ENCODE measurements around the gene PTPN5.
"Not testable (repeated sequence)": the region's sequence is repeated elsewhere in the genome, so short reads cannot be mapped to it uniquely, and the experiment has no call there.

PTPN5 gene

DNA sequence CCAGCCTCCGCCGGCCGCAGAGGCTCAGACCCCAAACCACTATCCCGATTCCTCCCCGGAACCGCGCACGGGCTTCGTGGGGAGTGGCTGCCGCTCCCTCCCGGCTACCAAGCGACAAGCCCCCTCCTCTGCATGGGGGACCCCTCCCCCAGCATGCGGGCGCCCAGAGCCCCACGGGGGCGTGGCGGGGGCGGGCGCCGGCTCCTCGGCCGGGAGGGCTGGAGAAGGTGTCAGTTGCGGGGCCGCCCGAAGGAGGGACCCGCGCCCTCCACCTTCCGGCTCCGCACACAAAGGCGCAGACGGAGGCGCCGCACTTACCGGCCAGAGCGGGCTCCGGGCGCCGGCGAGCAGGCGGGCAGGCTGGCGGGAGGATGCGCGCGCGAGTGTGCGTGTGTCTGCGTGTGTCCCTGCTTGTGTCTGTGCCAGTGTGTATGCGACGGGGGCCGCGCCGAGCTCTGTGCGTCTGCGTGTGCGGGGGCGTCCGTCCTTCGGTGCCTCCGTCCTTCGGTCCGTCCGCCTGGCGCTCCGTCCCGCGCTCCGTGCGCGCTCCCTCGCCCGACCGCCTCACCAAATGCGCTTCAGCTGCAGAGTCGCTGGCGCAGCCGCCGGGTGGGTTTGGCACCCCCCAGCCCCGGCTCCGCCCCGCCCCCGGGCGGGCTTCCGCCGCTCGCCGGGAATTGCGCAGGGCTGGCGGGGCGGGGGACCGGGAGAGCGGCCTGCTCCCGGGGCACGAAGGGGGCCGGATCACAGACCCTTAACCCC, at the start of gene PTPN5:
PTPN5 (minus strand) TSS at position 592 of the 762 bp plus-strand sequence. CDS start 19,840 bp downstream, outside the sequence.
- DNase-seq, result no peak

DNA sequence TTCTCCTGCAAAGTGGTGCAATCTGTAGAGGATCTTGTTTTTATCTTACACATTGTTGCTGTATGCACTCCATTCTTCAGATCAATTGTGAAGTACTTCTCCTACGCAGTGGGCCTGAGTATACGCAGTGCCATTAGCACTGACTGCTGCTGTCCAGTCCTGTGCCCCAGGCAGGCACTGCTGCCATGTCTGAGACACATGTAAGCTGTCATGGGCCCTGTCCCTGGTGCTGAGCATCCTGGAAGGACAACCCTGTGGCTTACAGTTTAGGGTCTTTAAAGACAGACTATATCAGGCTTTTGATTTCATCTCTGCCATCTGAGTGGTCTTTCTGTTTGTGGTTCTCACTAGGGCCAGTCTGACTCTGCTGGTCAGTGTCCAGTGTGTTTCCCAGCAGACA, 44.8 kb upstream of the PTPN5 start:
- DNase-seq, result no peak

DNA sequence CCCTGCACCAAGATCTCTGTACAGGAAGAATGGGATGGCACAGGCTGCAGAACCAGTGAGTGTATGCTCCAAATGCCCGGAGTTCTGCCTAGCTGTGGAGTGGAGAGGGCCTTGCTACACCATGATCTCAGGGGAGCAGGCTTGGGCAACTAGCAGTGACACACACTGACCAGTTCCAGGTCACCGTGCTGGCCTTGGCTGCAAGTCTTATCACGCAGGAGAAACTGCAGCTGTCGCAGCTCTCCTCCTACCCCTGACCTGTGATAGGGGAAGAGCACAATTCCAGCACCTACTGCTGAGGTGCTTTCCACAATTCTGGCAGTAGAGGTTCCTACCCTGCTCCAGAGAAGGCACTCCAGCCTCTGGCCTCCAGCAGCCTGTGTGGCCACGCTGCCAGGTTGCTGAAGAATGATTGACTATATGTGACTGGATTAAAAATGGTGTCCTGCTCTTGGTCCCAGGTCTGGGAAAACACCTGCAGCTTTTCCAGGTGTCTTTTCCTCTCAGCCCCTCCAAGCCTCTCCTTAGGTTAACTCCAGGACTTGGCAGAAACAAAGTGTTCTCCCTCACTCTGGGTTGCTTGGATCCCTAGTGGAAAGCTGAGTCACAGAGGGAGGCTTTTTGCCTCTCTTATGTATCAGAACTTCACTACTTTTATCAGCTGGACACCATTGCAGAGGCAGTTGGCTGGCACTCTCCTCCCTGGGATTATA, 43.3 kb upstream of the PTPN5 start:
- DNase-seq, result no peak

DNA sequence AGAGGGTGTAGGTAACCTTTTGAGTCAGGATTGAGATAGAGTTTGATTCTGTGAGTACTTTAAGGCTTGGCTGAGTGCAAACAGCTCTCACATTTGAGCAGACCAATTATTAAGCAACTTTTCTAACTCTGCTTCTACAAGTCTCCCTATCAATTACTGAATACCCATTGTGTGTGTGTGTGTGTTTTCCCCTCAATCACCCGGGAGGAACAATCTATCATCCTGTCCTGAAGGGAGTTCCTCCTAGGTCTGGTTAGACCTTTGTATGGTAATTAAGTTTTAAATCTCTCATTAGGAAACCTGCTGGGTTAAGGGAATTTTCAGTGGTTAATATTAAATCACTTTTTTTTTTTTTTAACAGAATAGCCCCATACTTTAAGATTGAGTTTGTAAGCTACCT, 28.6 kb upstream of the PTPN5 start:
- DNase-seq, result not testable (repeated sequence)

DNA sequence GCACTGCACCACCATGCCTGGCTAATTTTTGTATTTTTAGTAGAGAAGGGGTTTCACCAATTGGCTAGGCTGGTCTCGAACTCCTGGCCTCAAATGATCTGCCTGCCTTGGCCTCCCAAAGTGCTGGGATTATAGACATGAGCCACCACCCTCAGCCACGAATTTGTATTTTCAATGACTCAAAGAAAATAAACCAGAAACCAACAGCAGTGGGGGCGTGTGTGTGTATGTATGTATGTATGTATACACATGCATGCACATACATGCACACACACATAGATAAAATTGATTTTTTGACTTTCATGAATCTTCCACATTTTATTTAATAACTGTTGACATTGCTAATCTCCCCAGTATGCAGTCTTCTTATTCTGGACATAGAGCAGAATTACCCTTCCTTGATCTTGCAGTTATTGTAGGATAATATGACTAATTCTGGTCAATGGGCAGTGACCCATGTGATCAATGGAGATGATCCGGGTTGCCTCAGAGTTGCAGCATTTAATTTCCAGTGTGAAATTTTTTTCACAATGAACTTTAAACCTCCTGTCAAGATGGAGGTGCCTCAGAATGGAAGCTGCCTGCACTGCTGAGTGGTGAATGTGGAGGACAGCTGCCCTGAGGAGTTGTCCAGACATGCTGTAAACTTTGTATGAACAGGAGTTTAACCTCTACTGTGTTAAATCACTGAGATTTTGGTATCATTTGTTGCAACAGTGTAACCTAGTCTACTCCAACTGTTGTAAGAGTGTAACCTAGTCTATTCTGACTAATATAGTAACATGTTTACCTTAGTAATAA, 12.8 kb upstream of the PTPN5 start:
- no peak for DNase-seq

DNA sequence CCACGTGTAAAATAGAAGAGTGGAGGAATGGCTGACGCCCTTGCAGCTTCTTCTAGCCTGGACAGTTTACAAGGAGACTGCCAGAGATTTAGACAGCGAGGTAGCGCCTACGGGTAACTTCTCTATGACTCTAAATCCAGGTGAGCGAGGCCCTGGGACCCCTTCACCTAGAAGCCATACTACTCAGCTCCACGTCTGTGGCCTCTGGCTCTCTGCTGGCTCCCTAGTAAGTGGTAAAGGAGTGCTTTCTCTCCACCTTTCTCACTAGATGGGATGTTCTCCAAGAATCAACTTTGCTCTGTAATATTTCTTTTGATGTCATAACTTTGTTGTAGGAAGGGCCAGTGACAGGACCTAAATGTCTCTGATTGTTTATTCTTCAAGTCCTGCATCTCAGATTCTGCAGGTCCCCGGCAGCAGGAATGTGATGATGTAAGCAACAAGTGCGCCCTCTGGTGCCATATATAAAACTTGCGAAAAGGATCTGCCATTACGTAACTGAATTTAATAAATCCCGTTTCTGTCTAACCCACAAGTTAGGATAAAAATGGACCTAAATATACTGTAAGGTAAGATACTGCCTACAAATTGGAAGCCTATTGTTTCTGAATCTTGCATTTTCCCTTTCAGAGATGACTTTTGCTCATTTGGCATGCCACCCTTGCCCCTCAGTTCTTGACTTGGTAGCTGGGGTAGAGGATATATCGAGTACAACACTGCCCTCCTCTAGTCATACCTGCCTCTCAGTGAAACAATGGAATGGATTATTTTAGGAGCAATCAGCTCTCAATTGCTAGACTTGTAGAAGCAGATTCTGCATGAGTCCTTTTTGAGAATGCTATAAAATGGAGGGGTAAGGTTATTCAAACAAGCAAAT, 11.0 kb upstream of the PTPN5 start:
- peak; percentile 12 to 41 for DNase-seq

DNA sequence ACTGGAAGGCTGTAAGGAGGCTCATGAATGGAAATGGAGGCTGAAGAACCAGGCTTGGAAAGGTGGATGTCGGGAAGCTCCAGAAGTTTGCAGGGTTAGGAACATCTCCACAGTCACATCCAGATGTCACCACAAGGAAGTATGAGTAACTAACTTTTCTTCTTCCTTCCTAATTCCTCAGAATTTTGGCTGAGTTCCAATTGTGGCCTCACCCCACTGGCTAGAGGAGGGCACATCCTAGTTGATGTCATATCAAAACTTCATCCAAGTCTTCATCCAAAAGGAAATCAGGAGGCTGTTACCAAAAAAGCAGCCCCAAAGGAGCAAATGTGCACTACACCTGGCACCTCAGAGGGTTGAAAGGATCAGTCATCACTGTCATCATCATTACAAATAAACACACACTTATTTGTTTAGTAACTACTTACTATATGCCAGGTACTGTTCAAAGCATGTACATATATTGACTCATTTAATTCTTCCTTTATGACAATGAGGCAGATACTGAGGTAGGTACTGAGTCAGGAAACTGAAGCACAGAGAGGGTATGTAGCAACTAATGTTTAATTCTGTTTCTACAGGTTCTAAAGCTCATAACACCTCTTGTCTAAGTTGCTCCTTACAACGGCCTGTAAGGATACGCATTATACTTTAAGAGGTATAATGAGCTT, 7.3 kb upstream of the PTPN5 start:
- DNase-seq, result no peak

DNA sequence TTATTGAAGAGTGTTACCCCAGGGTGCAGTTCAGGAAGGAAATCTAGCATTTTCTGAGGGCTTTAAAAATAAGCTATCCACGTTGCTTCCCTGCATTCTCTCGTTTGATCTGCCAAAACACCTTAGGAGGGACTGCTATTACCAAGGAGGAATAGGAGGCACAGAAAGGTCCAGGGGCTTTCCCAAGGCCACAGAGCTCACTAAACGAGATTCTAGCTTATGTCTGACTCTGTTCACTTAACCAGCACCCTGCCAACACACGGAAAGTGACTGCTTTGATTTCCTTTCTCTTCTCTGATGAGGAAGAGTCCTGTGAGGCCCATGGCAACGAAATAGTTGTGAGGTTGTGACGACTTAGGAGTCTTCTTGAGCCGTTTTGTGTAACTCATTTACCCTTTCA, 3.4 kb upstream of the PTPN5 start:
- DNase-seq, result no peak

DNA sequence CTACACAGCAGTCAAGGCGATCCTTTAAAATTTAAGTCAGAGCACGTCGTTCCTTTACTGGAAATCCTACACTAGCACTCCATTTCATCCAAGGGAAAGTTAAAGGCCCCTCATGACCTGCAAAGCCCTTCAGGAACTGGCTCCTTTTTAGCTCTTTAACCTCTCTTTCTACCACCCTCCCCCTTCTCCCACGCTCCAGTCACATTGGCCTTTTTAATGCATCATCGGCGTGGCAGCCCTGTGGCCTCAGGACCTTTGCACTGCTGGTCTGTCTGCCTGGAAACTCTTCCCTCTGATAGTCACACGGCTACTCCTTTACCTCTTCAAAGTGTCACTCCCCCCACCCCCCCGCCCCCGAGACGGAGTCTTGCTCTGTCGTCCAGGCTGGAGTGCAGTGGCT, 1.2 kb upstream of the PTPN5 start:
- DNase-seq, result no peak

DNA sequence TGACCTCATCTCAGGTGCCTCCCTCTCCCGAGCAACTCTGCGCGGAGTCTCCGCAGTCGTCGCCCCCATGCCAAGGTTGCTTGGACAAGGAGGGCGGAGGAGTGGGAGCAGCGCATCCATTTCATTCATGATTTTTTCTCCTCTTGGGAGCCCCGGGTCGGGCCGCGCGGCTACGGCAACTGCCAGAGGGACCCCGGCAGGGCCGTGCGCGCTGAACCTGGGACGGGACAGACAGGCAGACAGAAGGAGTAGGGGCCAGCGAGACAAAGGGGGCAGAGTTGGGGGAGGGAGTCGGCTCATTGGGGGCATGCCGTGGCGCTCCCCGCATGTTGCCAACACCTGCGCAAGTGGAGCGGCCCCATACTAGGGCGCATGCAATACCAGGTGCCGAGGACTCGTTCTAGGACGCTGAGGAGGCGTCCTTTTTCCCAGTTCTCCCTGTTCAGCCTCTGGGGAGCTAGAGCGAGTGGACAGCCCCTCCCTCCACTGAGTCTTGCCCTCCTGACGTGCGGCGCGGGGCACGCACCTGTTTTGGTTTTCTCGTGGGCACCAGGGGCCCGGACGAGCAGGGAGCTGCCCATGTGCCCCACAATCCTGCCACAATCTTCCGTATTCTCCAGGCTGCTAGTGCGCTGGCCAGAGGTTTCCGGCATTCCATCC, 501 bp upstream of the PTPN5 start:
- no peak for DNase-seq

DNA sequence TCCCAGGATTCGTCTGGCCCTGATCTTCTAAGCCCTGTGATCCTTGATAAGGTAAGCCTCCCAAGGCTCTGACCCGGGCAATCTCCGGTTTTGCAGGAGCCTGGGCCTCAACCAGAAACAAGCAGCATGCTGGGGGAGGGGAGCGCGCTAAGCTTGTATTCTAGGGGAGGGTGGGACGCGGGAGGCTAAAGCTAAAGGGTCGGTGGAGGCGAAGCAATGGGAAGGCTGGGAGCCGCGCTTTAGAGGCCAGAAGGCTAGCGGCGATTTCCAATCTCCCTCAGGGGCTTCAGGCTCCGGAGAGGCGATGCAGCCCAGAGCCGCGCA, 753 bp downstream of the PTPN5 start:
- no peak for DNase-seq

DNA sequence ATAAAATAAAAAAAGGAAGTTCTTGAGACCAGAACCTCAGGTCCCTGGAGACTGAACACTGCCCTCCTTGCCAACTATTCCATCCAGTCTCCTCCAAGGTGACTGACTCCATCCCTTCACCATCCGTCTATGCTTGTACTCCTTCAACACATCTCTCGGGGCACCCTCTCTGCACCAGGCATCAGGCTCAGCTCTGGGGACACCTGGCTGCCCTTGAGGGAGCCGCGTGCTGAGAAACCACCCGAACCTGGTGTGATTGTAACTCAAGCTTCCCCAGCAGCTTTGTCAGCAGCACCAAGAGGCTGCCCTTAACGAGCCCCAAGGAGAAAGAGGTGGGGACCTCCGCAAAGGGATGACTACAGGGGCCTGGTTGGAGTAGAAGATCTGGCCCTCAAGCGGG, 1.7 kb downstream of the PTPN5 start:
- no peak for DNase-seq

DNA sequence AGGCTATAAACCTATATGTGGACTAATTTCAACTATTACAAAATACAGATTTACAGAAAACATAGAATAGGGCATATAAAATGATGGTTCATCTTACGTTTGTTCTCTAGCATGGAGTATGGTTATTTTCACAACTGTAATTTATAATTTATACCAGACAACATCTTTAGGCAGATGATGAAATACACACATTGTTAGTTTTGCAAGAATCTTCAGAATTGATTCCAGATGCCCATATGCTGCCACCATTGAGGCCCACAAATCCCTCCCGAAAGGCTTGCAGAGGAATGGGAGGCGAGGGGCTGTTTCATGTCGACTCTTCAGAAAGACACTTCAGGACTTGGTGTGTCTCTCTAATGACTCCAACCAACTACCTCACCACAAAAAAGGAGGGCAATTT, 6.2 kb downstream of the PTPN5 start:
- DNase-seq, result no peak

DNA sequence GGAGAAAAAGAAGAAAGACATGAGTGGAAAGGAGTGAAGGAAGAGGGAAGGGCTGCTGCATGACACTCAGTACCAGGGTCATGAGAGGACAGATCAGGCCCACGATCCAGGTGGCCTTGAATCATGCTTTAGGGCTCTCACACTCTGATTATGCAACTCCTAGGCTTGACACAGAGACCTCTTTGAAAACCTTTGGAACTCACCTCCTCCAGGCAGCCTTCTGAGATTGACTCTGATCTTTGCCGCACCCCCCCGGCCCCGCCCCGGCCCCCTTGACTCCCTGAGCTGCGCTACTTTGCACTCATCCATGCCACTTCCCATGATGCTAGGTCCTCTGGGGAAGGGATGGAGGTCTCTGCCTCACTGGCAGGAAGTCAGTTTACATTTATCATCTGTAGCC, 10.7 kb downstream of the PTPN5 start:
- no peak for DNase-seq

DNA sequence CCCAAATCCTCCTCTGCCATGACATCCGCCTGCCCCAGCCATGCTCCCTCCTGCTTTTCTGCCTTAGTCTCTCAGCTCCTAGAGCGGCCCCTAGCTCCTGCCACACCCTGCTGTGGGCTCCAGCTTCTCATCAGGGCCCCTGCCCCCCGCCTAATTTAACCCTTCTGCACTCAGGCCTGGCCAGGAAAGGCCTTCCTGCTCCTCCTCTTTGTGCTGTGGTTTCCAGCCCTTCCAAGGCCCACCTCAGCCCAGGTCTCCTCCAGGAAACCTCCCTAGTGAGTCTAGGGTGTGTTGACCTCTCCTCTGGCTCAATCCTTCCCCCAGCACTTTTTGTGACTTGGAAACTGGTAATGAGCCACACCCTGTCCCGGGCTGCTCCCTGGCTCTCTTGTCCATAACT, 11.3 kb downstream of the PTPN5 start:
- no peak for DNase-seq

DNA sequence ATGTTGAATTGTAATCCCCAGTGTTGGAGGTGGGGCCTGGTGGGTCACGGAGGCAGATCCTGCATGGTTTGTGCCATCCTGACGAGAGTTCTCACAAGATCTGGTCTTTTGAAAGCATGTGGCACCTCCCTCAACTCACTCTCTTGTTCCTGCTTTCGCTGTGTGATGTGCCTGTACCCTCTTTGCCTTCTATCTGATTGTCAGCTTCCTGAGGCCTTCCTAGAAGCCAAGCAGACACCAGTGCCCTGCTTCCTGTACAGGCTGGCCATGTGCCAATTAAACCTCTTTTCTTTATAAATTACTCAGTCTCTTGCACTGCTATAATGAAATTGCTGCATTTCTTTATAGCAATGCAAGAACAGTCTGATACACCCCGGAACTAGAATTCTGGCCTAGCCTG, 13.1 kb downstream of the PTPN5 start:
- no peak for DNase-seq

DNA sequence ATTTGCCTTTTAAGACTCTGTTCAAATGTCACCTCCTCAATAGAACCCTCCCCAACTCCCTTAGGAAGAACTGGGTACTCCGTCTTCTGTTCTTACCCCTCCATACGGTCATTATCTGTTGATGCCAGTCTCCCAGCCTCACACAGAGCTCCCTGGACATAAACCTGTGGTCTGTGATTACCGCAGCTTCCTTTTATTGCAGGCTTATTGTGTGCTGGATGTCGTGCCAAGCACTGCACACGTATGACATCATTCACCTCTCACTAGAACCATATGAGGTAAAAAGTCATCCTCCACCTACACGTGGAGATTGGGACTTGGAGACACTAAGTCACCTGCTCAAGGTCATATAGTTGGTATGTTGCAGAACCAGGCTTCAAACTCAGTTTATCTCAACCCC, 15.3 kb downstream of the PTPN5 start:
- no peak for DNase-seq

DNA sequence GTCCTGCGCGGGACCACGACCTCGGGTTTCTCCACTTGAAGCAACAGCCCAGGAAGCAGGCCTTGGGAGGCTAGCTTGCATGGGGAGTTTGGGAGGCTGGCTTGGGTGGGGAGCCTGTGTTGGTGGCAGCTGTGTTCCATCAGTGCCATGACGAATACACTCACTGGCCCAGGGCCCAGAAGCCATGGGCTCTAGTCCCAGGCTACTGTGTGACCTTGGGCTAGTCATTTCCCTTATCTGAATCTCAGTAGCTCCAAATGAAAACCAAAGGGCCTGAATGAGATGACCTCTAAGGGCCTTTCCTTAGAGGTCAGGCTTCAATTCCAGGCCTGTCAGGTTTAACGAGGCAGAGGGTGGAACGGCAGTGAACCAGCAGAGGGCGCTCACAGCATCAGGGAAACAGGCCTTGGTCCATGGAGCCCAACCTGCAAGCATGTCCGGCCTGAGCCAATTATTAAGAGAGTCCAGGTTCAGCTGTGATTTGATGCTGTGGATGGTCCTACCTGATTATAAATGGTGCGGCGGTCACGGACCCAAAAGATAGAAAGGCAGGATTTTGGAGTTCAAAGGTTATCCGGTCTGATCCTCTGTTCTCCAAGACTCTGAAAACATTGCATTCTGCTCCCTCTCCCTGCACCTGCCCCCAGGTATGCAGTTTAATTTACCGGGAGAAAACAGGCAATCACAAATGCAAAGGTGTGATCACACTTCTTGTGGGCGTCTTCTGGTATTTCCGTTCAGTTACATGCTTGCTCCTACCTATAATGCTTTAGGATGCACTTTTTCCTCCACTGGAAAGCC, 15.9 kb downstream of the PTPN5 start:
- DNase-seq, result peak; percentile 15 to 40

DNA sequence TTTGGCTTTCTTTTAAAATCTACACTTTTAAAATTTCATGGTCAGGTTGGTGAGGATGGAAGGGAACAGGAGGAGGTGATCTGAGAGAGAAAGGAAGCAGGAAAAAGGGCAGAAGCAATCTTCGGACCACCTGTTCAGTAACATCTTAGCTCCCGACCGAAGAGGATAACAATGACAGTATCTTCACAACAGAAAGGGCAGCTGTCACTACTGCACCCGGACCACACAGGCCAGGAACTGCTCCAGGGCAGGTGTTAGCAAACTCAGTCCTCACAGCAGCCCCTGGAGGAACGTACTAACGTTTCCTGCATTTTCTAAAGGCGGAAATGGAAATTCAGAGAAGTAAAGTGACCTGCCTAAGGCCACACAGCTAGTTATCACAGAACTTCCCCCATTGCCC, 16.8 kb downstream of the PTPN5 start:
- DNase-seq, result no peak

DNA sequence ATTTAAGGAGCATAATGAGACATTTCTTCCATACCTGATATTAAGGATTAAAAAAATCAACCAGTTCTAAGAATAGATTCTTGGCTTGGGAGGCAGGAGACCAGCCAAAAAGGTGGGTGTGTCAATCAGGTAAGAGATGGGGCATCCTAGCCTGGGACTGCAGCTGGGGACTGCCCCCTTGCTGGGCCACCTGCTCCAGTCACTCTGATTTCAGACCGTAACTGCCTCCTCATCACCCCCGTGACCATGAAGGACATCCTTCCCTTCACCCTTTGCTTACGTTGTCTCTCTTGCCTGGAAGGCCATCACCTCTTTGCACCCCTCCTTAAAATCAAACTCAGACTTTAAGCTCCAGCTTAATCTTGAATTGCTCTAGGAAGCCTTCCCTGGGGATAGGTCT, 17.9 kb downstream of the PTPN5 start:
- DNase-seq, result no peak

DNA sequence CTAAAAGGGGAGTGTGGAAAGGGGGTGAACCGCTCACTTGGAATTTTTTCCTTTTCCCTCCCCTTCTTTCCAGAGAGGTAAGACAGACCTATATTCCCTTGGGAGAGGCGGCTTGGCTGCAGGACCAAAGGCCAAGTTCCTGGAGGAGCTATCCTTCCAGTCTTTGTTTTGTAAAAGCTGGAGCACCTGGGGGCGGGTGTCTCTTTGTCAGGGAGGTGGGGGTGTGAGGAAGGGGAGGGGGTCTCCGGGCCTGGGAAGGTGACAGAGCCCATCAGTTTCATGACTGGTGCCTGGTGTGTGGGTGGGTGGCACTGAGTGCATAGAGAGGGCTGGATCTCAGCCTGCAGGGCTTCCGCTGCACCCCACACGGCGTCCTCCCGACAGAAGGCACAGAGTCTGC, 18.5 kb downstream of the PTPN5 start:
- no peak for DNase-seq
